NCI-H2196 (cell line): ENCODE results near the gene CCNB3.

ENCODE experiments used
- DNase-seq: peaks from one replicate; lab custom pipeline; 2025; ENCODE audit not compliant: unreplicated experiment; lab: John Stamatoyannopoulos, UW

CCNB3 gene

GRCh38 chrX:50333308-50333707 lies 128.7 kb downstream of the CCNB3 start:
- no peak for DNase-seq

GRCh38 chrX:50343917-50344316 lies 139.4 kb downstream of the CCNB3 start:
- no peak for DNase-seq

- DNase-seq: no peak
These were observed 168.4 kb downstream of the CCNB3 start for GRCh38 chrX:50372966-50373365.

GRCh38 chrX:50375481-50376267 lies 171.1 kb downstream of the CCNB3 start:
- no peak for DNase-seq

DNA sequence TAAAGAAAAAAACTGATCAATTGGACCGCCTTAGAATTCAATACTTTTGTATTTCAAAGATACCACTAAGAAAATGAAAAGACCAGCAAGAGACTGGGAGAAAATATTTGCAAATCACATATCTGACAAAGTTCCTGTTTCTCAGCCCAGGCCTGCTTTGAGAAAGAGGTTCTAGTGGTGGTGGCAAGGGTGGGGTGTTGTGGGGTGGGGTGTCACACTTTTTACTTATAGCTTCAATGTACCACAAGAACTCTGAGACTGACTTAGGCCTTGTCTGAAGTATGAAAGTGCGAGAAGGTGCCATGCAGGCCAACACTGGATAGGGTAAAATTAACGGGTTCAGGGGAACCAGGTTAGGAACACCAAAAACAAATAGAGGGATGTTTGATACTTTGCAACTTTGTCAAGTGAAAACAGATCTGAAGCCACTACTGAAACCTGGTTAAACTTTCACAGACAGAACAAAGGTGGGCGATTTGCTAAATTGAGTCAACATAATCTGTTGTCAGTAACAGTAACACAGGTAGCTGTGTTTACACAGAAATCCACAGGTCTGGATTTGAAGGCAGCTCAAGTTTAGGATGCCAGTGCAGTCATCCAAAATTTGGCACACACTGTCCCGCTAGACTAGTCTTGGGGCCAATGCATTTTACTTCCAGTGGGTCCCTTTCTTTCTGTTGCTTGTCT lies 177.3 kb downstream of the CCNB3 start:
- DNase-seq: no peak

GRCh38 chrX:50386520-50386919 lies 182.0 kb downstream of the CCNB3 start:
- DNase-seq: no peak

DNA sequence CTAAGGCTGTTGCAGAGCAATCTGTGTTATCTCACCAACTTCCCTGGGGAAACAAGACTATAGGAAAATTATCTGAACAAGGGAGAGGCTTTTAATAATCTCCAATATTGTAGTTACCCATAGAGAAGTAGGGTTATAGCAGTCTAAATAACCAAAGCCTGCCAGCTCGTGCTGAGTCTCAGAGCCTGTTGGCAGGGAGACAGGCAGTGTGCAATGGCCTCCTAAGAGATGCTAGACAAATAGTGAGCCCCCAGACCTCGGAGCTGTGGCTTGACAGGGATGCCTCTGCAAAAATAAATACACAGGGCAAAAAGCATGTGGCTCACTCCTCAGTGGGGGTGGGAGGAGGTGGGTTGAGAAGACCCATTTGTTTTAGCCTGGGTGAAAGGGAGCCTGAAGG lies 189.3 kb downstream of the CCNB3 start:
- no peak for DNase-seq
